Nucleus accumbens (tissue), 56 donors: ENCODE results near the gene QPCT.
"Not testable (repeated sequence)": the region's sequence is repeated elsewhere in the genome, so short reads cannot be mapped to it uniquely, and the experiment has no call there.

Source experiments
- DNase-seq, 56 donors: peaks; one replicate each; lab custom pipeline; 2025; lab: John Stamatoyannopoulos, UW

QPCT gene

GRCh38 chr2:37389395-37389794 is 45.0 kb downstream of the QPCT start:
- DNase-seq, result no peak

DNA sequence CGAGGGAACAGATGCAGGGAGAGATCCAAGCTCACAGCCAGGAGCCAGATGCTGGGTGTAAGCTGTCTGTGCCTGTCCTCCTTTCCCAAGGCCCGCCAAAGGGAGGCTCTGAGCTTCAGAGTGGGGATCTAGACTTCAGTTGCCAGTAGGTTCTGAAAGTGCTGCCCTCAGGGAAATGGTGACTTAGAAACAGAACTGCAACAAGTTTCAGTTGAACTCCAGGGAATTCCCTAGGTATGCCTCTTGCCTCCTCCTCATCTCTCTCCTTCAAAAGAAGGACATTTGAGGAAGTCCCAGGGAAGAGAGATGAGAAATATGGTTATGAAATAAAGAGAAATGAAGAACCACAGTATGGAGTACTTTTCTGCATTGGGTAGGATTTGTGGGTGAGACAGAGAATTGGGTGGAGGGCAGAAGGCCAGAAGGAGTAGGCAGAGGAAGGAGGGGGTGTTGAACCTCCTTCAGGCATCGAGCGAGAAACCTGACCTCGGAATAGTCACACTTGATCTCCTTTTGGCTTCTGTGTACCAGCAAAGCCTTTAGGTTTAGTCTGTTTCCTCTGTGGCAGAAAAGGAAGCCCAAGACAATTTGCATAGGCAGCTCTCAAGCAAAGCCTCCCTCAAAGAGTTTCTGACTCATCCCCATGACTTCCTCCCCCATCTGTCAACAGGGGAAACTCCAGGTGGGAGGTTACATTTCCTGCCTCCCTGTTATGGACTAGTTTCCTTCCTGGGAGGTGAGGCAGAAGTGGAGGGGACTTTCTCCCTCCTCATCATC is 45.7 kb downstream of the QPCT start:
- DNase-seq, result peak in 25 of 56 donors; percentile 2 to 58 (median 16)

GRCh38 chr2:37390777-37391176 is 46.3 kb downstream of the QPCT start:
- DNase-seq, result no peak

DNA sequence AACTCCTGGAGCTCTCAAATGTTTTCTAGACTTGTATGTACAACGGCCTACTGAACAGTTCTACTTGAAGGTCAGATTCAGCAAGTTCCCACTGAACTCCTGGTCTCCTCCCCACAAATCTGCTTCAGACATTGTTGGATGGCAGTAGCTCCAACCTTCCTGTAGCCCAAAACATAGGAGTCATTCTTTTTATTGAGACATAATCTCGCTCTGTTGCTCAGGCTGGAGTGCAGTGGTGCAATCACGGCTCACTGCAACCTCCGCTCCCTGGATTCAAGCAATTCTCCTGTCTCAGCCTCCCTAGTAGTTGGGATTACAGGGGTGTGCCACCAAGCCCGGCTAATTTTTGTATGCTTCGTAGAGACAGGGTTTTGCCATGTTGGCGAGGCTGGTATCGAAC is 47.3 kb downstream of the QPCT start:
- DNase-seq, result no peak

DNA sequence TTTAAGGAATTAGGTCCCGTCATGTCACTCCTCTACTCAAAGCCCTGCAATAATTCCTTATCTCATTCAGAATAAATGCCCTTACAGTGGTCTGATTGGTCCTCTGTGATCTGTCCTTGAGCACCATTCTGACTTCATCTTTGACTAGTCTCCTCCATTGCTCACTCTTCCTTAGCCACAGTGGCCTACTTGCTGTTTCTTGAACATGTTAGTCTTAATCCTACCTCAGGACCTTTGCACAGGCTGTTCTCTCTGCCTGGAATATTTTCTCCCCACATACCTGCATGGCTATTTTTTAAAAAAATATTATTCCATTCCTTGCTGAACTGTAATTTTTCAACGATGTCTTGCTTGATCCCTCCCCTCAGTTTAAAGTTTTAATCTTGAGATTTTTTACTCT is 48.0 kb downstream of the QPCT start:
- DNase-seq, result no peak

DNA sequence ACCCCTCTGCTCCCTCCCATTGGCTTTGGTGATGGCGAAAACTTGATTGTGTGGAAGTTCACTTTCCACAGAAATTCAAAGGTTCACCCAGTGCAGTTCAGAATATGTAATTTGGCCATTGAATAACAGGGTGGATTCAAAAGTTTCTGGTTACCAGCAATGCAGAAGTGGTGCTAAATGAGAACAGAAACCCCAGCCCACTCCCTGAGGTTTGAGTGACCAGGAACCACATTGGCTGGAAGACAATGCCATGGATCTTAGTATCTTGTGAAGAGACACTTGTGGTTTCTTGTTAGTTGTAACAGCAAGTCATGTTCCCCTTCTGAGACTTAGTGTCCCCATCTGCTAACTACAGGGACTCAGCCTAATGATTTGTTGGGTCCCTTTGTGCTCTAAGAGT is 49.8 kb downstream of the QPCT start:
- no peak for DNase-seq

DNA sequence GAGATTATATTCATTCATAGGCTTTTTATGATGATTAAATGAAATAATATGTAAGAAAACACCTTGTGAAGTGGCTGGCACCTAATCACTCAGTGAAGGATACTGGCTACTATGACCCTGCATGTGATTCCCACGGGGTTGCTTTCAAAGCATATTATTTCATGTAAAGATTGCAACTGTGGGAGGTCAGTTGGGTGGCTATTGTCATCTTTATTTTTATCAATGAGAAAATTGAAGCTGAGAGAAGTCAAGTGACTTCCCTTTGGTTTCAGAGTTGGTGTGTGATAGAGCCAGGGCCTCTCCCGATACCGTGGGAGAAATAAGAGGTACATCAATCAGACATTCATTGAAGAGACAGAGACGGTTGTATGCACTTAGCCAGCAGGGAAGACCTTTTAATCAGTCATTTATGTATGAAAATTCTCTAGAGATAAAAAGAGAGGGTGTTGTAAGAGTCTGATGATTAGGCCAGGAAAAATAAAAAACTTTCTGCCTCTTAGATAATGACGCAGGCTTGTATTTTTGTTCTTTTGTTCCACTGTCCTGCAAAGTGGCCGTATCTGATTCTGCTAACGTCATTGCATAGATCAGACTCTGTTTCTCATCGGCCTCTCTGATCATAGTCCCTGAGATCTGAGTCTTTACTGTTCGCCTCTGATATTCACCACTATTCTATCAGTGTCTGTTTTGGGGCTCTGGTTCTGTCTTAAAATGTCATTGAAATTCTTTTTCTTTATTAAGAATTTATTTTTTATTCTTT is 50.5 kb downstream of the QPCT start:
- no peak for DNase-seq

DNA sequence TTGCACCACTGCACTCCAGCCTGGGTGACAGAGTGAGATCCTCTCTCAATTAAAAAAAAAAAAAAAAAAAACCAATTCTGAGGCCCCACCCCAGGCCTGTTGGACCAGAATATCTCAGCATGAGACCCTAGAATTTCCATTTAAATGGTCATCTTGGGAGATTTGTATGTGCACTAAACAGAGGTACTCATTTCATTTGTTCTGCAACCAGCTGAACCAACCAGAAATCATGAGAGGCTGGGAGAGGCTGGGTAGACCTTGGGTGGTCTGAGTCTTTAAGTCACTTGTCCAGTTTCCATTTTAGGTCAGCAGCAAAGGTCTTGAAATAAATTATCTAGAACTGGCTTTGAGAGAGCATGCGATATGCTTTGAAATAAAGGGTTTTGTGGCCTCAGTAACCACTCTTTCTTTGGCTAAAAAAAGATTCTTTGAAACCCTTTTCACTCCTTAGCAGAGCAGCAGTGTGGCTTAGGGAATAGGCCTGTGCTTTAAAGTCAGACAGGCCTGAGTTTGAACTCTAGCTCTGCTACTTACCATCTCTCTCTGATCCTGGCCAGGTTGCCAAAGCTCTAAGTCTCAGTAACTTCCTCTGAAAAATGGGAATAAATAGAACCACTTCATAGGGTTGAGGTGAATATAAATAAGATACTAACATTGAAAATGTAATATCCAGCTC is 52.6 kb downstream of the QPCT start:
- DNase-seq, result no peak

DNA sequence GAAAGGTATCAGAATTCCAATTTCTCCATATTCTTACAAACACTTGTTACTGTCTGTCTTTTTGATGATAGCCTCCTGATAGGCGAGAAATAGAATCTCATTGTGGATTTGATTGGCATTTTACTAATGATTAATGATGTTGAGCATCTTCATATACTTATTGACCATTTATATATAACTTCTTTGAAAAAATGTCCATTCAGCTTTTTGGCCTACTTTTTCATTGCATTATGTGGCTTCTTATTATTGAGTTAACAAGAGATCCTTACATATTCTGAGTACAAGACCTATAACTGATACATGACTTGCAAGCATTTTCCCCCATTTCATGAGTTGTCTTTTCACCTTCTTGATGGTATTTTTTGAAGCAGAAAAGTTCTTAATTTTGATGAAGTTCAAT is 54.6 kb downstream of the QPCT start:
- no peak for DNase-seq

DNA sequence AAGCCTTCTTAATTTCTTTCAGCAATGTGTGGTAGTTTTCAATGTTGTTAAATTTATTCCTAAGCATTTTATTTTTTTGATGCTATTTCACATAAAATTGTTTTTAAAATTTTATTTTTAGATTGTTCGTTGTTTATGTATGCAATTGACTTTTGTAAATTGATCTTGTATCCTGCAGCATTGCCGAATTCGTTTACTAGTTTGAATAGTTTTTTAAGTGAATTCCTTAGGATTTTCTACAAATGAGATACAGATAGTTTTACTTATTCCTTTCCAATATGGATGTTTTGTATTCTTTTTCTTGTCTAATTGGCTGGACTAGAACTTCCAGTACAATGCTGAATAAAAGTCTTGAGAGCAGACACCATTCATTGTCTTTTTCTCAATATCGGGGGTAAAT is 55.6 kb downstream of the QPCT start:
- no peak for DNase-seq

GRCh38 chr2:37402636-37403035 is 58.2 kb downstream of the QPCT start:
- no peak for DNase-seq

DNA sequence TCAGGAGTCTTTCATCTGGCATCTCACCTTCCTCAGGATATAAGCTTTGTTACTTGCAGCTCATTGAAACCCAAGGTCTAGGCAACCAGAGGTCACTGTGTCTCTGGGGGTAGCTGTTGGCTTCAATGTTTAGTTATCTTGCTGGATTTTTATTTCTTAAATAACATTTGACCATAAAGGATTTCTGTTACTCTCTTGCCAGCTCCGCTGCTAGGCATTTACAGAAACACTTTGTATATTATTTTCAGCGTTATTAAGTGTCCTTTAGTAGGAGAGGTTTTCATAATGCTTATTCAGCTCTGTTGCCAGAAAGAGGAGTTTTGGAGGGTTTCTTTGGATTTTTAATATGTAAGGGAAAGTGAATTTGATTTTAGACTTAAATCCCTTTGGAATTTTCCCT is 61.4 kb downstream of the QPCT start:
- DNase-seq, result no peak

GRCh38 chr2:37412231-37412630 is 67.8 kb downstream of the QPCT start:
- DNase-seq, result no peak

DNA sequence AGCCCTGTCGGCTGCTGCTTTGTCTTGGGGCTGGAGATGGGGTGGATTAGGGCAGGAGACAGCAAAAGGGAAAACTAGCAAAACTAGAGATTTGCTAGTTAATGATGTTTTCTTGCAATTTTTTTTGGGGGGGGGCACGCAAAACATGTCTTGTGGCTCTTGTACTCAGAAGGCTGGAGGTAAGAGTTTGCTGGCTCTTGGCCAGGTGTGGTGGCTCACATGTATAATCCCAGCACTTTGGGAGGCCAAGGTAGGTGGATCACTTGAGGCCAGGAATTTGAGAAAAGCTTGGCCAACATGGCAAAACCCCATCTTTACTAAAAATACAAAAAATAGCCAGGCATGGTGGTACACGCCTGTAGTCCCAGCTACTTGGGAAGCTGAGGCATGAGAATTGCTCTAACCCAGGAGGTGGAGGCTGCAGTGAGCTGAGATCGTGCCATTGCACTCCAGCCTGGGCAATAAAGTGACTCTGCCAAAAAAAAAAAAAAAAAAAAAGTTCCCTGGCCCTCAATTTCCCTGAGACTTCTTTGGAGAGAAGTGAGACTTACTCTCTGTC is 69.6 kb downstream of the QPCT start:
- DNase-seq, result not testable (repeated sequence)

GRCh38 chr2:37414470-37414949 is 70.1 kb downstream of the QPCT start:
- DNase-seq, result no peak

GRCh38 chr2:37415128-37415820 is 70.8 kb downstream of the QPCT start:
- DNase-seq, result no peak

GRCh38 chr2:37417321-37417720 is 72.9 kb downstream of the QPCT start:
- no peak for DNase-seq

- no peak for DNase-seq
Measured at GRCh38 chr2:37418956-37419355, 74.5 kb downstream of the QPCT start.

- DNase-seq, result no peak
Measured at GRCh38 chr2:37421686-37422085, 77.3 kb downstream of the QPCT start.

DNA sequence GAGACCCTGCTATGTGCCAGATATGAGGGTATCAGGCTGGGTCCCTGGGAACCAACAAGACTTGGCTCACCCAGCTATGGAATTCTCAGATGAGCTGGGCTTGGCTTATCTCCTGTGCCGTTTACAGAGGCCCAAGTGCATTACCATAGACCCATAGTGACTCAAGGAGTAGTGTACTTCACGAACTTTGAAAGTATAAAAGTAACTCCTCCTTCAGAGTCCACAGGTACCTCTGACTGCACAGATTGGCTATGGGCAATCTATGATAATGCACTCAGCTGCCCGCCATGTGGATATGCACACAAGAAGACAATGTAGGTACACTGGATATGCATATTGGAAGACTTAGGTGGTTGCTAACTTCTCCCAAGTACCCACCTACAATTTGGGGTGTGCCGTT is 78.4 kb downstream of the QPCT start:
- no peak for DNase-seq
